AG10803 (cell line): ENCODE results near the gene OR2AG2.
A peak's percentile ranks its signal among the peaks of the same experiment; 100 is the strongest.

Experiments used
- DNase-seq: peaks from one replicate; pipeline ENCODE4 v3.0.0; 2010; ENCODE audit warnings: low read depth
- H3K4me3 ChIP-seq: 2 replicates; pipeline ENCODE4 v1.5.1; 2011; ENCODE audit warnings: mild to moderate bottlenecking, low read length, control low read depth
- TF ChIP-seq, protein P1 (sequence below): conservative IDR thresholded peaks from 2 replicates; pipeline ENCODE4 v1.5.1; 2011; ENCODE audit warnings: mild to moderate bottlenecking, low read length, control low read depth, inconsistent platforms

Gene OR2AG2

DNA sequence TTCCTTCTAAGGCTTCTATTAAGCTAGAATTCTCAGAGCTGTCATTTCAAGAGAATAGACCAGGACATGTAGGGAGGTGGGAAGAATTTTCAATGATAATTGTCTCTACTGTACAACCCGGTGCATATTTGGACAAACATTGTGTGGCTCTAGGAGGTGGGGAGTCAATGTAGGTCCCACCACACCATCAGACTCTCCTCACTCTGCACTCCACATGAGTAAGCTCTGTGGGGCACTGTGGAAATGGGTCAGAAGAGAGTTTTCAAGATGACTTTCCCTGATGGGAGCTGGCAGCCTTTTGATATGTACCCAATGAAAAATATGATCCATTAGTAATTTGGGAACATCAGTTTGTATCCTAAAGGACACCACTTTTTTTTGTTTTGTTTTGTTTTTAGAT lies 33.2 kb downstream of the OR2AG2 start:
- TF ChIP-seq, protein P1, sequence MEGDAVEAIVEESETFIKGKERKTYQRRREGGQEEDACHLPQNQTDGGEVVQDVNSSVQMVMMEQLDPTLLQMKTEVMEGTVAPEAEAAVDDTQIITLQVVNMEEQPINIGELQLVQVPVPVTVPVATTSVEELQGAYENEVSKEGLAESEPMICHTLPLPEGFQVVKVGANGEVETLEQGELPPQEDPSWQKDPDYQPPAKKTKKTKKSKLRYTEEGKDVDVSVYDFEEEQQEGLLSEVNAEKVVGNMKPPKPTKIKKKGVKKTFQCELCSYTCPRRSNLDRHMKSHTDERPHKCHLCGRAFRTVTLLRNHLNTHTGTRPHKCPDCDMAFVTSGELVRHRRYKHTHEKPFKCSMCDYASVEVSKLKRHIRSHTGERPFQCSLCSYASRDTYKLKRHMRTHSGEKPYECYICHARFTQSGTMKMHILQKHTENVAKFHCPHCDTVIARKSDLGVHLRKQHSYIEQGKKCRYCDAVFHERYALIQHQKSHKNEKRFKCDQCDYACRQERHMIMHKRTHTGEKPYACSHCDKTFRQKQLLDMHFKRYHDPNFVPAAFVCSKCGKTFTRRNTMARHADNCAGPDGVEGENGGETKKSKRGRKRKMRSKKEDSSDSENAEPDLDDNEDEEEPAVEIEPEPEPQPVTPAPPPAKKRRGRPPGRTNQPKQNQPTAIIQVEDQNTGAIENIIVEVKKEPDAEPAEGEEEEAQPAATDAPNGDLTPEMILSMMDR, result no peak
- DNase-seq, result no peak
- no peak overlapping the region for H3K4me3 ChIP-seq

DNA sequence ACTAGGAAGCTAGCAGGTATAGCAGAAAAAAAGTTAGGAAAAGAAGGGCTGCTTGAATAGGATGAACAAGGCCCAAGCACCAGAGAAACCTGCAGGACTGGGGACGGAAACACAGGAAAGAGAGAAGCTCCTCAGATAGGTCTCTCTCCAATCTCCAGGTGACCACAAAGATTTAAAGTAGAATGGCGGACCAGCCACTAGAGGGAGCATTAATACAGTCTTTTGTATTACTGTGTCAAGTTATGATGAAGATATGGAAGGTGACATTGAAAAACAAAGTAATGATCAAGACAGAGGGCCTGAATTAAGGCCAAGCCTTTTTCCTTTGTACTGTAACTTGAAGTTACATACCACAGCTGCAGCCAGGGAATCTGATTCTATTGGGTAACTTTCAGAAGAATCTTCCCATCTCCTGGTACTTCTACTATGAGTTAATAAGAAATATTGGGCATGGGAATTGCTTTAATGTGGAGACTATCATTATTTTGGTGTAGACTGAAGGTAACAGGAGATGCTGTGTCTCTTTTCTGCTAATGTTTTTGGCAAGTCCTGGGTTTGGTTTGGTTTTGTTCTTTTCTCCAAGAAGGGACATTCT lies 33.8 kb downstream of the OR2AG2 start:
- TF ChIP-seq, protein P1, result peak; percentile 63
- peak; percentile 30 for DNase-seq
- H3K4me3 ChIP-seq, result no peak overlapping the region

- DNase-seq, result peak; percentile 15
- TF ChIP-seq, protein P1, result no peak
- H3K4me3 ChIP-seq, result no peak overlapping the region
Measured at GRCh38 chr11:6736495-6737121, 35.2 kb downstream of the OR2AG2 start.

DNA sequence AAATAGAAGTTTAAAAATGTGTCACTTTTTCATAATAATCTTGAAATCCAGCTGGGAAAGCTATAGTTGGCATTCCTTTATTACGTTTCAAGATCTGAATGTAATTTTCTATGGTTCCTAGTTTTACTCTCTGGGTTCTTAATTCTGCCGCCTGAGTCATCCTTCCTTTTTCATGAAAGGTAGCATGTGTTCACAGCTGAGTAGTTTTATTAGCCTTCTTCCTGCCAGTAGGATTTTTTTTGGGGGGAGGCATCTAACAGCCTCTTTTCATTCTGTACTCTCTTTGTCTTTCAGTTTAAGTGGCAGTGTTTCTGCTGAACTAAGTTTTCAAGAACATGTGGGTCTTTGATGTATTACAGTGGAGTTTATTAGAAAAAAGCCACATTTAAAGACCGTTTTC lies 36.5 kb downstream of the OR2AG2 start:
- no peak for DNase-seq
- TF ChIP-seq, protein P1, result no peak
- H3K4me3 ChIP-seq, result no peak overlapping the region

DNA sequence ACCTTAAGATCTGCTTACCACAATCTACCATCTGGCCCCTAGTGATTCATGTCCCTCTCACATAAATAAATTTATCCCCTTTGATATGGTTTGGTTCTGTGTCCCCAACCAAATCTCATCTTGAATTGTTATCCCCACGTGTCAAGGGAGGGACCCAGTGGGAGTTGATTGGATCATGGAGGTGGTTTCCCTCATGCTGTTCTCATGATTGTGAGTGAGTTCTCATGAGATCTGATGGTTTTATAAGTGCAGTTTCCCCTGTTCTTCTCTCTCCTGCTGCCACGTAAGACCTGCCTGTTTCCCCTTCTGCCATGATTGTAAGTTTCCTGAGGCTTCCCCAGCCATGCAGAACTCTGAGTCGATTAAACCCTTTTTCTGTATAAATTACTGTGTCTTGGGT lies 37.2 kb downstream of the OR2AG2 start:
- DNase-seq, result no peak
- H3K4me3 ChIP-seq, result no peak overlapping the region
- TF ChIP-seq, protein P1, result no peak

DNA sequence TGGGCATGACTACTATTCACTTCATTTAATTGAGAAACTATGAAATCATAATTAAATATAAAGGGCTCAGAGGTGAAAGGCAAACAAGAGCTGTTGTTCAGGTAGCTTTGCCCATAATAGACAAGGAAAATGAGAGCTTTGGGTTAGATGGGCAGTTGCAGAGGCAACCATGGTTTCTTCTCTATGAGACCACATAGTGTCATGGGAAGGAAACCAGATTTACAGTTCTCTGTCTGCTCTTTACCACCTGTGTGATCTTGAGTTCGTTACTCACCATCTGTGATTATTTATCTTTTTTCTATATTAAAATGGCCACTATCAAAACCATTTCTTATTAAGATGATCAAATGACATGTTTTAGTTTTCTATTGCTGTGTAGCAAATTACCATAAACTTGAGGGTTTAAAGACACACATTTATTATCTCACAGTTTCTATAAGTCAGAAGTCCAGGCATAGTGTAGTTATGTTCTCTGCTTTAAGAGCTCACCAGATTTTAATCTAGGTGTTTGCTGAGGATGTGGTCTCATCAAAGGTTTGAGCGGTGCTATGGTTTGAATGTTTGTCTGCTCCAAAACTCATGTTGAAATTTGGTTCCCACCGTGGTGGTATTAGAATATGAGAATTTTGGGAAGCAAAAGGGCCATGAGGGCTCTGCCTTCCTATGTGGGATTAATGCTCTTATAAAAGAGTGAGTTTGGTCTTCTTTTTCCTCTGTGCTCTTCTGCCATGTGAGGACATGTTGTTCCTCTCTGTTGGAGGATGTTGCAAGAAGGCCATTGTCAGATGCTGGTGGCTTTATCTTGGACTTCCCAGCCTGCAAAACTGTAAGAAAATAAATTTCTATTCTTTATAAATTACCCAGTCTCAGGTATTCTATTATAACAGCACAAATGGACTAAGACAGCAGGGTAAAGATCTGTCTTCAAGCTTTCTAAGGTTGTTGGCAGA lies 38.2 kb downstream of the OR2AG2 start:
- no peak for DNase-seq
- no peak overlapping the region for H3K4me3 ChIP-seq
- TF ChIP-seq, protein P1, result no peak
